HCT116 (cell line): ENCODE measurements around the gene DYRK1B.

Experiments
- CEBPB ChIP-seq: IDR thresholded peaks from 2 replicates; pipeline ENCODE4 v1.6.1; 2012; ENCODE audit warnings: low read depth
- CTCF ChIP-seq, 3 experiments: fragments of 200-600 bp in 1 of 3; sonication (generic) in 1 of 3; IDR thresholded peaks in 2 of 3; conservative IDR thresholded peaks in 1 of 3; 2 replicates each; pipeline ENCODE4 v1.5.1; 2012 to 2017; ENCODE audit warnings: low read depth in 2 of 3, low read length in 2 of 3, antibody characterized with exemption in 1 of 3, borderline replicate concordance in 1 of 3, control low read depth in 1 of 3, mild to moderate bottlenecking in 1 of 3, mixed read lengths in 1 of 3, mixed run types in 1 of 3, moderate library complexity in 1 of 3; ENCODE audit not compliant: insufficient read depth in 1 of 3

GRCh38 chr19:39837978-39838377 is 4.0 kb upstream of the DYRK1B start:
- TF ChIP-seq CTCF (IDR thresholded peaks at IDR 0.05 in 2 of 3, conservative IDR thresholded peaks at IDR 0.05 in 1 of 3; ENCODE audit: borderline replicate concordance in 1 of 3, insufficient read depth in 1 of 3, low read depth in 2 of 3, low read length in 2 of 3) (no peak), CEBPB (no peak)
